Right hindlimb (tissue), 1 donor: Measurements from ENCODE around the gene CCDC192.
"Not testable (repeated sequence)": the region's sequence is repeated elsewhere in the genome, so short reads cannot be mapped to it uniquely, and the experiment has no call there.

Experiments
- DNase-seq: peaks from one replicate; pipeline ENCODE4 v3.0.0-alpha.2; 2018

Gene CCDC192

GRCh38 chr5:127813633-127814587 is 110.7 kb downstream of the CCDC192 start:
- no peak for DNase-seq

- DNase-seq, result no peak
Measured at GRCh38 chr5:127814588-127814973, 111.4 kb downstream of the CCDC192 start.

DNA sequence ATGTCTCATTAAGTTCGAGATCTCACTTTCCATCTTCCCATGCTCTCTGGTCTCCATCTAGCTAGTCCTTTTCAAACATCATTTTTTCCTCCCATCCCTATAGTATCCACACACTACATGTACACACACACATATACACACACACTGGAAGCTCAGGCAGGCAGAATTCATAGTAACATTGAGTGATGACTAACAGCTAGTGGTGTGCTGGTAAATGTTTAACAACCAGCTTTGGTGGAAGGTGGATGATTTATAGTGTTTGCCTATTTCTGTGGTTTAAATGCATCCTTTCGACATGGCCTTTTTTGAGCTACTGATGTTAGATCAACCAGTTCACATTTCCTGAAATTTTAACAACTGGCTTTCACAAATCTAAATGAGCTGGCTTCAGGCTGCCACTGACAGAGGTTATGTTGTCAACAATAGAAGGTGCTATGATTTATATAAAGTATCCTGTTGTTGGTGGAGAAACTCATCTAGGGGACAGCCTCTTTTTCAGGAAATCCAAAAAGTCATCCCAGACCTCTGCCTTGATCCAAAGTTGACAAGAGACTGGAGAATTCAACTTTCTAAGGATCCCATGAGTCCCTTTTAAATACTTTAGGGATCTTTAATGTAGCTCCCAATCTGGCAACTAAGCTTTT is 117.8 kb downstream of the CCDC192 start:
- no peak for DNase-seq

DNA sequence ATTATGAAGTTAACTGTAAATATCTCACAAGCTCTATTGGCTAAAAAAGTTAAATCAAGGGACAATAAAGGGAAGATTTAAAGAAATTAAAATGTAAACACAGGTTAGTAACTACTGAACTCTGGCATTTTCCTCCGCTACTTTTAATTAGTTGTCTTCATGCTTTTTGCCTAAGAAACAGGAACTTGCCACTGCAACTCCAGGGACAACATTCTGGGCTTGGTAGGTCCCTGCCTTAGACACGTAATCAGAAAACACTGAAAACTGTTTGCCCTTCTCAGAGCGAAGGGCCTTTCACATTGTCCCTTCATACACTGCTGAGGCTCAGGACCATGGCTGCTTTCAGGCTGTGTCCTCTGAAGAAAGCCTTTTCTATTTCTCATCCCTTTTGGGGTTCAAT is 118.7 kb downstream of the CCDC192 start:
- DNase-seq, result no peak

DNA sequence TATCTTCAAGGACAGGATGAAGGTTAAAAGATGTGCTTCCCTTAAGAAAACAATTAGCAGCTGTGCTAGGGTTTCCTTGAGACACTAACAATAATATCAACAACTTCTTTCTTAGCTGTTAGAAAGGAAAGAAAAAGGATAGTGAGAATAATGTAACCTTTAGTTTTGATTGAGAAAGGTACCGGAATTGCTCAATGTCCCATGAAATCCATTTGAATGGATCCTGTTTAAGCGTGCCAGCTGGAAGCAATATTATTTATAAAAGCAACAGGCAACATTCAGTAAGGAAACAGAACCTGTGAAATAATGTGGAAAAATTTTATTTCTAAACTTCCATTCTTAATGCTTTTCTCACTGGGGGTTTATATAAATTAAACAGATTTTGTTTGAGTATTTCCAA is 120.9 kb downstream of the CCDC192 start:
- no peak for DNase-seq

DNA sequence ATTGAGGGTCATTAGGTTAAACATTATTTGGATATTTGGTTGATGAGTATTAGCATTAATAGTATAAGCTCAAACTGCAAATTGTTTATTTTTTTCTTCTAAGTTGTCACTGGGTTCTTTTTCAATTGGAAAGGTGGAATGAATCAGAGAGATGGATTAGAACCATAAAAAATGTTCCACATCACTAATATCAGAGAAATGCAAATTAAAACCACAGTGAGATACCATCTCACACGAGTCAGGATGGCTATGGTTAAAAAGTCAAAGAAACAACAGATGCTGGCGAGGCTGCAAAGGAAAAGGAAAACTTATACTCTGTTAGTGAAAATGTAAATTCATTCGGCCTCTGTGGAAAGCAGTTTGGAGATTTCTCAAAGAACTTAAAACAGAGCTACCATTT is 122.8 kb downstream of the CCDC192 start:
- DNase-seq, result no peak

DNA sequence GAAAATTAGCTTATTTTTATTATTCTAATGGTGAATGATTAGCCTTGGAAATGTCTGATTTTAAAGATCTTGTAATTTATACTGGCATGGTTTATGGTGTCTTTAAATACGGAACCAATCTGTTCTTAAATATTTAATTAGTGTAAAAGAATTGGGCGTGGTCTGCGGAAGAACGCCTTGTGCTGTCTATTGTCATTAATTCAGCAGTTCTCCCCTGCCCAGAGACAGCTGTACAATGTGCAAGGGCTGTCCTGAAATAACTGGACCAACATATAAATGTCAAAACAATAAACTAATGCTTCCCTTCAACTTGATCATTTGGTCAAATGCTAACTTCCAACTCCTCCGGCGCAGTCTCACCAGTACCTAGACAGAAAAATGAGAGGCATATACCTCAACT is 124.3 kb downstream of the CCDC192 start:
- no peak for DNase-seq

GRCh38 chr5:127830157-127830556 is 127.0 kb downstream of the CCDC192 start:
- DNase-seq, result no peak

DNA sequence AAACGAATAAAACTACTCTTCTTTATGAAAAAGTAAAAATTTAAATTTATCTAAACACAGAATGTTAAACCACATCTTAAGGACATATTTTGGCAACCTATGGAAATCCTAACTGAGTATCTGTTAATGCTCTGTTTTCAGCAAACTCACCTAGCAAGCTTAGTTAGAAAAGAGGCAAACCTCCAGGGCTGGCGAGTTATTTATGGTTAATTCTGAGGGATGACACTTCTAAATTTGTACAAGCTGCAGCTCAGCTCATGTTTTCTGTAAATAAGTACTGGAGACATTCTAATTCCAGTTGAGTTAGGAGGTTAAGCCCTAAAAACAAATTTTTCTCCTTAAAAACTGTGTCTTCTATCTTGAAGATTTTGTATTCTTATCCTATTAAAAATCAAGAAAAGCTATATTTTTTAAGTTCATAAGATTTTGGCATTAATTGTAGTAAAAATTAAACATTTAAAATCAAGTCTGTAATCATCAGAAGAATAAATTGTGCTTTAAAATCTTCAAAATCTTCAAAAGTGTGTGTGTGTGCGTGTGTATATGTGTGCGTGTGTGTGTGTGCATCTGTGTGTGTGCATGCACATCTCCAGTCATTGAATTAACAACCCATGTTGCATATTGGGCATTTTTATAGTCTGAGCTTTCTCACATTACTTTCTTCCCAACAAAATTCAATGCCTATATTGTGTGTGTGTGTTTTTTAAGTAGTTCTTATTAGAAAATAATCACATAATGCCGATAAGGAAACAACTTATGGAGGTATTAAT is 127.8 kb downstream of the CCDC192 start:
- DNase-seq, result no peak

GRCh38 chr5:127832067-127832466 is 128.9 kb downstream of the CCDC192 start:
- DNase-seq, result no peak

- no peak for DNase-seq
Measured at GRCh38 chr5:127834094-127834531, 130.9 kb downstream of the CCDC192 start.

- no peak for DNase-seq
Measured at GRCh38 chr5:127834554-127834953, 131.4 kb downstream of the CCDC192 start.

DNA sequence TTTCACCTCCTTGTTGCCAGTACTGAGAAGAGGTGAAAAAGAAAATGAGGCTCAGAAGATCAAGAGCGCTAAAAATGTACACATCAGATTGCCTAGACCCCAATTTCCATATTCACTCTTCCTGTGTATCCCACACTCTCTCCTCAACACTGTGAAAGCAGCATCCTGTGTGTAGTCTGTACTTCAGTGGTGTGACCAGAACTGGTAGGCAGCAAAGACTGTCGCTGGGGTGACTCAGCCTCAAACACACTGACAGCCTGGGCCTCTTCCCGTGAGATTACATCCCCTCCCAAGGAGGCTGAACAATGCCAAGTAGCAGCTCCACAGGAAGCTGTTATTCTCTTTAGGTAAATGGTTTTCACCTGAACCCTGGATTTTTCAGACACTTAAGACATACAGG is 135.5 kb downstream of the CCDC192 start:
- no peak for DNase-seq

DNA sequence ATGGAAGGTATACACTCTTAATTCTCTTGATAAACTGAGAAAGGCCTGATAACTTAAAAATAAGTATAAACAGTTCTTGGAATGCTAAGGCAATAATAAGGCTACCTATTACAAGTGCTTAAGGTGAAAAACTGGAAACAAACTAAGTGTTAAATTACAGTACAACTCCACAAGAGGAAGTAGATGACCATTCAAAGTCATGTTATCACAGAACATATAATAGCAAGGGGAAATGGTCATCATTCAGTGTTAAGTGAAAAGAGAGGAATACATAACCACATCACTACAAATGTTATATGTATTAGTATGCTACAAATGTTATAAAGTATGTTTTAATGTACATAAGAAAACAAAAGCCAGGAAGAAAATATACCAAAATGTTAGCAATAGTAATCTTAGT is 135.9 kb downstream of the CCDC192 start:
- no peak for DNase-seq

GRCh38 chr5:127839496-127840197 is 136.5 kb downstream of the CCDC192 start:
- DNase-seq, result no peak

- no peak for DNase-seq
Measured at GRCh38 chr5:127840198-127840524, 137.0 kb downstream of the CCDC192 start.

DNA sequence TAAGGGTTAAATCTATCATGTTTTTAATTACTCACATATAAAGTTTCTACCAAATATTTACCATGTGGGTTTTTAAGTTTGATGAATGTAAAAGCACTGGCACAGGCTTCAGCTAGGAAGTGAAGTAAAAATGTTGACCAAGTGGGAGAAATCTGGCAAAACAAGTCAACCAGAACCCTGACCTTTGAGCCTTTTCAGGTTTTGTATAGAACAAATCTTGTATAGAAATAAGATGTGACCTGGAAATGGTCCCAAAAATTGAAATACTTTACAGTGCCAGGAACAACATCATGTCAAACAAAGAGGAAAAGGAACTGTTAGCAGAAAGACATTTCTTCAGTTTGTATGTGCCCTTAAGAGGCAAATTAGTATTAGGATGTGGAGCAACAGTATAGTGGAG is 137.6 kb downstream of the CCDC192 start:
- DNase-seq, result no peak

- peak; percentile 40 for DNase-seq
Measured at GRCh38 chr5:127844581-127845021, 141.4 kb downstream of the CCDC192 start.

GRCh38 chr5:127846884-127847283 is 143.7 kb downstream of the CCDC192 start:
- no peak for DNase-seq

DNA sequence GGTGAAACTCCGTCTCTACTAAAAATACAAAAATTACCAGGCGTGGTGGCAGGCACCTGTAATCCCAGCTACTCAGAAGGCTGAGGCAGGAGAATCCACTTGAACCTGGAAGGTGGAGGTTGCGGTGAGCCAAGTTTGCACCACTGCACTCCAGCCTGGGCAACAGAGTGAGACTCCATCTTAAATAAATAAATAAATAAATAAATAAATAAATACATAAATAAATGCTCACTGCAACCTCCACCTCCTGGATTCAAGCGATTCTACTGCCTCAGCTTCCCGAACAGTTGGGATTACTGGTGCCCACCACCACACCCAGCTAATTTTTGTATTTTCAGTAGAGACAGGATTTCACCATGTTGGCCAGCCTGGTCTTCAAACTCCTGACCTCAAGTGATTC is 144.4 kb downstream of the CCDC192 start:
- not testable (repeated sequence) for DNase-seq

DNA sequence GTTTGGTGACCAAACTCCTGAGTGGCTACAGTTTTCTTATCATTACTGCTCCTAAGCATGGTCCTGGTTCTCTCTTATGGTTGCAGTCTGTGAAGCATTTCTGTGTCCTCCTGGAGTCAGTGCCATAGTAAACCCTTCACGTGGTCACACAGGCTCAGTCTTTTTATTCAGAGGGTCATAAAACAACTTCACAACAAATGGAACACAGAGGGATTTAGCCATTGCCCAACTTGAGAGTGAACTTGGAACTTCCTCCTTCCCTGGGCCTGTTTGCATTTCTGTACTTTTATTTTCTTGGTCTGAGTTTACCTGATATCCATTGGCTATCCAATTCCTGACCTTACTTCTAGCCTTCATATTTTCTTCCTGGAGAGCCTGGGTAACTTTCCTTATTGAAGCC is 144.9 kb downstream of the CCDC192 start:
- no peak for DNase-seq

DNA sequence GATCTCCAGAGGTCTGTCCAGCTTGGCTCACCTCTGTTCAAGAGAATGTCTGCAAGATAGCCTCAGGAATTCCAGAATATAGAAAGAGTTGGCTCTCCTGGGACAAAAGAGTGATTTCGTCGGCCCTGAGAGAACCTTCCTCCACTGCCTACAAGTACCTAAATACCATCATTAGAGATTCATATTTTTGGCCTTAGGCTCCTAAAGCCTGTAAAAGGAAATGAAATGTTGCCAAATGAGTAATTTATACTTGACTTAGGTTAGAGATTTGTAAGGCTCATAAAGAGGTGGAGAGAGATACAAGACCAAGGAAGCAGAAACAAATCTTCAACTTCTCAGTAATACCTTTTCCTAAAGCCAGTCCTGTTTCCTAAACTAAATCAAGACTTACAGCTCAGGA is 146.2 kb downstream of the CCDC192 start:
- no peak for DNase-seq

DNA sequence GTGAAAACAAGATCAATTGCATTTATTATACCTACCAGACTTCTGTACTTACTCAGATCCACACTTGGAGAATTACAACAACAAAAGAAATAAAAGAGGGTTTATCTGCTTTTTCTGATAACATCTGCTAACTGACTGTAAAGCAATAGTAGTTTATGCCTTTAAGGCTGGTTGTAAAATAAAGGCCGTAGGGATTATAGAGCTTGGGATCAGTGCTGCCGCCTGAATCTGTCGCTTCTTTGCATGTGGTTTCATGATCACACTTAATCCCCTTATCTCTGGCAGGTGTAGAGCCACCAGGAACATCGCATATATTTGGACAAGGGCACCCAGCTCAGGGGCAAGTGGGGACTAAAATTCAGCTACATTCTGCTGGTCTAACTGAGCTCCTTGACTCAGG is 146.7 kb downstream of the CCDC192 start:
- no peak for DNase-seq
